Activated effector memory CD4-positive, alpha-beta T cell treated with anti-CD3 and anti-CD28 coated beads, Interleukin-2, amount 50 U/mL, for 16 hours (primary cell): Measurements from ENCODE around the gene TREML1.

Experiments used
- DNase-seq: peaks from one replicate; pipeline ENCODE4 v3.0.0-alpha.2; 2020

Gene TREML1

DNA sequence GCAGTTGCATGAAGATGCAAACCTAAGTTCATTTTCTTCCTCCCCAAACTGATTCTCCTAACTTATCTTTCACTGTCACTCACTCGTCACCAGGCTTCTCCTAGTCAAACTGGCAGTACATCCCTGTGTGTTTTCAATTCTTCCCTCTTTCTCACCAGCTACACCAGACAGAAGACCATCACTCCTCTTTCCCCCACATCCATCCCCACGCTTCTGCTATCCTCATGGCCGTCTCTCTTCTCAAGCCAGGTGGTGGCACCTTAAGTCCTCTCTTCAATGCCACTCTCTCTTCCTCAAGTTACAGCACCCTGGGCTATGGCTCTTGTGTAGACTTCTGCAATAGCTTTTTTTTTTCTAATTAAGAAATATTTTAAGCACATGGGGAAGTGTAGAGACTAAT lies 23.1 kb upstream of the TREML1 start:
- no peak for DNase-seq

DNA sequence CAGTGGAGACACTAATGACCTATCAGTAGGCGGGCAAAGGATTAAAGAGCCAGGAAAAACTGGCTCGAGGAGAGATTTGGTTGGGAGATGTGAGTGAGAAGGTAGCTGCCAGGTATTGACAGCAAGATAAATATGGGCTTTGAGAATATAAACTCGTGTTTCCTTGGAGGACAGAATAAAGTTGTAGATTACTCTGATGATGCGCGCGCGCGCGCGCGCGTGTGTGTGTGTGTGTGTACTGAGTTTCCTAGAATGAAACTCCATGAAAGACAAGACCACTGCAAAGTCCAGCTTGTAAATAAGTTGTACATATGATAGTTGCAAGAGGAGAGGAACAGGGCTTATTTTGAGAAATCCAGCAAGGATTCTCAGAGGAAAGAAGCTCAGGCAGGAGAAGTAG lies 22.0 kb upstream of the TREML1 start:
- DNase-seq = peak; percentile 44

DNA sequence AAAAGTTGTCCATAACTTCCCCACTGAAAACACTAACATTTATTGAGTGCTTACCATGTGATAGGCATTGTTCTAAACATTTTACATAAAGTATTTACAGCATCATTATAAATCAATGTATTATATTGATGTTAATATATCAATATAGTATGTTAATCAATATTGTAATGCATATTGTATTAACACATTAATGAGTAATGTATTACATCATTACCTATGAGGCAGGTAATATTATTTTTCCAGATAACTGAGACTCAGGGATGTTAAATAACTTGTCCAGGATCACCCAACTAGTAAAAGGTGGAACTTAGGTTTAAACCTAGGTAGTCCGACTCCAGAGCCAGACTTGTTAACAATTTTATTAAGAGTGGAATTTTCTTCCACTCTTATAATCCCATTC lies 20.9 kb upstream of the TREML1 start:
- DNase-seq = no peak

DNA sequence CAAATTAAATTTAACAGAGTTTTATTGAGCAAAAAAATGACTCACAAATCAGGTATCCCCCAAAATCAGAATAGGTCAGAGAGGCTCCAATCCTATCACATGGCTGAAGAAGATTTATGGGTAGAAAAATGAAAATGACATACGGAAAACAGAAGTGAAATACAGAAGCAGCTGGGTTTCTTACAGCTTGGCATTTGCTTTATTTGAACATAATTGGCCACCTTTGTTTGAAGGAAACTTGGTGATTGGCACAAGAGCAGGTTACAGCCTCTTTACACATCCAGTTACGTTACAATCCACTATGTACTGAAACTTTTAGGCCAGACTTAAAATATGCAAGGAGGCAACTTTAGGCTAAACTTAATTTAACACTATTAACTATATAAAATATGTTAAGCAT lies 20.5 kb upstream of the TREML1 start:
- DNase-seq = no peak

DNA sequence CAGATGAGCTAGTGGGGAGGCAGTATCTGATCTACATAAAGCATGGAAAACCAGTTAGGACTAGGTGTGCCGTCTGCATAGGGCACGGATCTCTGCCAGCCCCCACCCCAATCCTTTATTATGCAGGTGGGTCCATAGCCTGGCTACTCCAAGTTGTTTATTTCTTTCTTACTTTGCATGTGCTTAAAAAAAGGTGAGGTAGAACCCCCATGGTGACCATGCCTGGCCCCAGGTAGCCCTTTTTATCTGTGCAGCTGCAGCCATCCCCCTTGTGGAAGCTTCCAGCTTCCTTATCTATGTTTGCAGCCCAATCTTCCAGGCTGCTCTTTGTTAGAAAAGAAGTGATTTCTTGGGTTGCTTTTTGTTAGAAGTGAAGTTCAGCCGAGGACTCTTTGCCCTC lies 17.8 kb upstream of the TREML1 start:
- no peak for DNase-seq

DNA sequence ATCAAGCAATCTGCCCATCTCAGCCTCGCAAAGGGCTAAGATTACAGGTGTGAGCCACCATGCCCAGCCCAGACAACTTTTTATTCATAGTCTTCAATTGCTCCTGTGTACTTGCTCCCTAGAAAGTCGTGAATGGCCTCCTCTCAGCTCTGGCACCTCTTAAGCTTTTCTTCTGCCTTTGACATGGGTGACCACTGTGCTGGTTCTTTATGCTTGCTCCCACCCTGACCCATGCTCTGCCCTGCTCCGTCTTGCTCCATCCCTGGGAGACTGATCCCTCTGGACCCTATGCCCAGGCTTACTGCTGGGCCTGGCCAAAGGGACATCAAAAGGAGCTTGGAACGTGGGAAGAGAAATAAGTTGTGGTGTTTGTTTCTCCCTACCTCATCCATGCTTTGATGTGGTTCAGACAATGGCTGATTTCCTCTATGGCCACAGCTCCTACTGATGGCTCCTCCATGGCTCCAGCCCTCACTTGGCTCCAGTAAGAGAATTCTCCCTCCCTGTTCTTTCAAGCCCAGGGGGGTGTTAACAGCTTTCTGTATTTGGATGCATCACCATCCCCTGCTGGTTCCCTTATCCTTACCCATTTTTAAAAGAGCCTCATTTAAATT lies 16.5 kb upstream of the TREML1 start:
- DNase-seq = no peak

DNA sequence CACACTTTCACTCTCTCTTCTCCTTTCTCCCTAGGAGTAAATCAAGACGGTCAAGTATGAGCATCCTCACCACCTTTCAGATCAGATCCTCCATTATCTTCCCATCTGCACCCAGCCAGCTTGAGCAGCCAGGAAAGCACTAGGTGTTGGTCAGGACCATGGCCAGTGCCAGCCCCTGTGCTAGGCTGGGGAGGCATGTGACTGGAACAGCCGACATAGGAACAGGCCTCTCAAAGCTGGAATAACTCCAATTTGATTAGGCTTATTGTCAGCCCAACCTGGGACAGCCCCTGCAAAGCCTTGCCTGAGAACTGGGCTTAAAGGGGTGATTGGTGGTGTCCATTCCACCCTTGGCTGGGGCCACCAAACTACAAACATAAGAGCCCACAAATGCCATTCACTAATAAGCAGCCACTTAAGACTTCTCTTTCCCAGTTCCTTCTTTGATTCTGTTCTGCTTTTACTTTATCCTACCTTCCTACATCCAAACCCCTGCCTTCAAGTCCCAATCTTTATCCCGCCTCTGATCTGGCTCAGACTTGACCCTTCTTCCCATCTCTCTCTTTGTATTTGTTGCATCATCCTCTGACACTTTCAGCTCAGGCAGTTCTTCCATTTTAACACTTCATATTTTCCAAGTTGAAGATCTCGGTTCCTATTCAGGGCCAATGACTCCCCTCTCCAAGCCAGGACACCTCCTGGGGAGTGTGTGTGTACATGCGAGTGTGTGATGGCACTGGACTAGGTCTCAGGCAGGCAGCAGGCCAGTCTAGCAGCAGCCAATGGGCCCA lies 13.2 kb upstream of the TREML1 start:
- DNase-seq = no peak

DNA sequence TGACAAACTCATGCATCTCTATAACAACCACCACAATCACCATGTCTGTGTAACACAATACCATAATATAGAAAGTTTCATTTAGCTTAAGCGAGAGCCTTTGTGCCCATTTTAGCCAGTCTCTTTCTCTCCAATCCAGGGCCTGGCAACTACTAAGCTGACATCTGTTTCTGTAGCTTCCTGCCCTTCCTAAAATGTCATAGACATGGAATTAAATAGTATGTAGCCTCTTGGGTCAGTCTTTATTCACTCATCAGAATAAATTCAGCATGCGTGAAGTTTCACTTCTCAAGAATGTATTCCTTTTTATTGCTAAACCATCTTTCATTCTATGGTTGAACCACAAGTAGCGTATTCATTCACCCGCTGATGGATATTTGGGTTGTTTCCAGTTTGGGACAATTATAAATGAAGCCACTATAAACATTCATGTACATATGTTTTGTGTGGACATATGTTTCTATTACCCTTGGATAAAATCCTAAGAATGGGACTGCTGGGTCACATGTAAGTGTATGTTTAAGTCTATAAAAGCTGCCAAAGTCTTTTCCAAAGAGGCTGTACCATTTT lies 10.5 kb upstream of the TREML1 start:
- DNase-seq = no peak

DNA sequence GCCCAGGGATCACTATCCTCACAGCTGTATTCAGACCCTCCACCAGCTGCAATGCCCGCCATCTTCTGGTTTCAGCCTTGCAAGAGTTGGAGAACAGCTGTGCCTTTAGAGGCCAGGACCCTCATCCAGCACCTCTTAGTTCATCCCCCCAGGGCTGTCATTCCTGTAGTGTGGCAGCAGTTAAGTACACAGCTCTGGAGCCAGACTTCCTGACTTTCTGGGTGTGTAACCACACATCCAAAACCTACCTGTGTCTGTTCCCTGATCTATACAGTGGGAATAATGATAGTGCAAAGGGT lies 9.2 kb upstream of the TREML1 start:
- no peak for DNase-seq

DNA sequence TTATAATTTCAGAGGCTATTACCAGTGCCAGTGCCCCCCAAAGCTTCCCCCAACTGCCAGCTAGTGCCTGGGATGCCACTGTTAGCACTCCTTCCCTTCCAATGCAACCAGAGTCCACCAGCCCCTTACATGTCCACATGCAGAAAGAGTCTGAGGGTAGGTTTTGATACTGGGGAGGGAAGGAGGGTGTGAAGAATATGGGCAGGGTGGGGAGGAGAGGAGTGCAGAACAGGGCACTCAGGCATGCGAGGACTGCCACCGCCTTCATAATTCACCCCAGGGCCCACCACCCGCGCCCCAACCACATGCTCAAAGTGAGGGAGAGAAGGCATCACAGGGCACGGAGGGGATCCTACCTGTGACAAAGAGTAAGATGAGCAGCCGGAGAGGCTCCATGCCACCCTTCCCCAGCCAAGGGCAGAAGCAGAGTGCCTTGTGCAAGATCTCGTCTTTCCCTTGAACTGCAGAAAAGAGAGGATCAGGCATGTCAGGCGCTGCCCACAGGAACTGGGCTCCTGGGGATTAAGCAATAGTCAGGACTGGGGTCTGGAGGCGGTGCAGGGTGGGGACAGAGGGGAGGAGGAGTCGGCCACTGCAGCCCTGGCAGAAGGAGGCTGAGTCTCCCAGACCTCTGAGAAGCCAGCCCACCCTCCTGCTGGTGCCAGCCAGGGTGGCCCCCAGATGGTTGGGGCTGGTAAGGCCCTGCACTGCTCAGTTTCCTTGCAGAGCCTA lies 8.7 kb upstream of the TREML1 start, which contains the start of gene TREM2:
TSS of gene TREM2 (minus strand) at position 430 of the 732 bp plus-strand sequence. CDS start at position 396, 34 bp downstream.
- DNase-seq = no peak

DNA sequence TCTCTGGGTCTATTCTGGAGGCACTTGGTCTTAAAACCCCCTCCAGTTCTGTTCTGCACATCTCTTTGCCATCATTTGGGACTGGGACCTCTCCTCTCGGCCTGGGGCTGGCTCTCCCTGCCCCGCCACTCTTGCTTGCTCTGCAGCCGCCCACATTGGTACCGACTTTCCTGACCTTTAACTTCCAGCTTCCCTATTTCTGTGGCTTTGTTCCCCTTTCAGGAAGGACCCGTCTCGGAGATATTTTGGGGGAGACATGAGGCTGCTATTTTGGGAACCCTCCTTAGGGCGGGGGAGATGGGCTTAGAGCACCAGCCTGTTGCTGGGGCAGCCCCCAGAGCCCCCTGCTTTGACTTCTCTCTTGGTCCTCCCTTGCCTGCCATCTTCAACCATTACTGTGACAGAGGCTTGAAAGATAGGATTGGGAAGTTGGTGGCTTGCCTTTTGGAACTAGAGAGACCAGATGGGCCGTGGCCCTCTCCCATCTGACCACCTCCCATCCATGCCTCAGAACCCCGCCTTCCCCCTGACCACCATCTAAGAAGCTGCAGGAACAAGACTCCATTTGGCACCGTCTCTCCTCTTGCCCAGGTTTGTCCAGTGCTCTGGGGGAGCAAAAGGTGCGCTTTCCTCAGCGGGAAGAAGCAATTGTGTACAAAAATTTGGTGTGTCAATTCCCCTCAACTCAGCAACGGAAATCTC lies 7.9 kb upstream of the TREML1 start:
- DNase-seq = no peak

DNA sequence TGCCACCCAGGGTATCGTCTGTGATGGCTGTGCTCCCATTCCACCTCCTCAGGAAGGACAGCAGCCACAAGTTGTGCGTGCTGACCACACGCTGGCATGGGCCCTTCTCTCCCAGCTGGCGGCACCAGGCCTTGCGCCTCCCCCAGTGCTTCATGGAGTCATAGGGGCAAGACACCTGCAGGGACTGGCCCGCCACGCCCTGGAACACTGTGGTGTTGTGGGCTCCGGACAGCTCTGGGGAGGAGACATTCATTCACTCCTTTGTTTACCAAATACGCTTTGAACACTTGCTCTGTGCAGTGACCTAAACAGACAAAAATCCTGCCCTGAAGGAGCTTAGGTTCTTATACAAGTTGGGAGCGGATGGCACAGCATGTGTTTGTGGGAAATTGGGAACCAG lies 7.2 kb upstream of the TREML1 start:
- no peak for DNase-seq

DNA sequence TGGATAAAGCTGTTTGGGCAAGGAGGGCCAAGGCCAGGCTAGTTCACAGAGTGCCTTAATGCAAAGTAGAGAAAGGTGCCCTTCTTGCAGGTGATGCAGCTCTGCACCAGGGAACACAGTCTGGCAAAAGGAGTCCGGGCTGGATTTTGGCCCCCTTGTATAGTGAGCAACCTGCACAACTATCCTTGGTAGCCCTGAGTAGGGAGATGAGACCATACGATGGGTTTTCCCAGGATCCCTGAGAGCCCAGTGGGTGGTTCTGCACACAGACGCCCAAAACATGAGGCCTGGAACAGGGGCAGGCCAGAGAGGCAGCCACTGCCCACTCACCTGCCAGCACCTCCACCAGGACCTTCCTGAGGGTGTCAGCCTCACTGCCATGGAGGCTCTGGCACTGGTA lies 6.8 kb upstream of the TREML1 start:
- DNase-seq = no peak

DNA sequence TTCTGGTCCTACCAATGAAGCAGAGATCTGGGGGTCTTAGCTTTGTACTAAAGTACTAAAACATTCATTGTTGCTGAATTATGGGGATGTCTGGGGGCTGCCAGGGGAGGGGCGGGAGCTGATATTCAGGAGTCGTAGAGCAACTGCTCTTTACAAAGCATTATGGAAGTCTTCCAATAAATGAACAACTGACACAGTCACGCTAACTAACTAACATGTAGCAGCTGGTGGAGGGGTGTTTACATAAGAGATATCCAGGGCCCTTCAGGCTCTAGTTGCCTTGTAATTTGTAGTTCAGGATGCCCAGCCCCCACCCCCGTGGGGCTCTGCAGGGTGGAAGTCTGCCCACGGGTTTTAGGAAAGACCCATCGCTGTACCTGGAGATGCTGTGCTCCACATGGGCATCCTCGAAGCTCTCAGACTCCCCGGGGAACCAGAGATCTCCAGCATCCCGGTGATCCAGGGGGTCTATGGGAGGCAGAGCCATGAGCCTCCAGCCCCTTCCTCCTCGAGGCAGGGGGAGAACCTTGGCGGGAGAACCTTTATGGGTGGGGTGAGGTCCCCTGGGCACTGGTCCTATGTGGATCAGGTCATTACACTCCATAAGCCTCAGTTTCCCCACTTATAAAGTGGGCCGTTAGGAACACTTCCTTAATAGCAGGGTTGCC lies 5.4 kb upstream of the TREML1 start:
- DNase-seq = no peak

DNA sequence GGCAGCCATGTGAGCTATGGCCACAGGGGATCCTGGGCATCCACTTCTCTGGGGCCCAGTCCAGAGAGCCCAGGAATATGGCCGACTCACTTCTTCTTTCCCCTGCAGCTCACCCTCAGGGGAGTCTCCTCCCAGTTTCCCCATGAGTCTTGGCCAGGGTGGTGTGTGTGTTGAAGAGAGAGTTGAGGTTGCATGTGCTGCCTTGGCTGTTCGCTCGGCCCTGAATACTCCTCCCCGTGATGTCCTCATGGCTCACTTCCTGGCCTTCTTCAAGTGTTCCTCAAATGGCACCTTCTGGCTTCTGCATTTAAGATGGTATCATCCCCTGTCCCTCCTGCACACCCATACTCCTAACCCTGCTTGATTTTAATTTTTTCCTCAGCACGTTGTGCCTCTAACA lies 3.2 kb upstream of the TREML1 start:
- no peak for DNase-seq

DNA sequence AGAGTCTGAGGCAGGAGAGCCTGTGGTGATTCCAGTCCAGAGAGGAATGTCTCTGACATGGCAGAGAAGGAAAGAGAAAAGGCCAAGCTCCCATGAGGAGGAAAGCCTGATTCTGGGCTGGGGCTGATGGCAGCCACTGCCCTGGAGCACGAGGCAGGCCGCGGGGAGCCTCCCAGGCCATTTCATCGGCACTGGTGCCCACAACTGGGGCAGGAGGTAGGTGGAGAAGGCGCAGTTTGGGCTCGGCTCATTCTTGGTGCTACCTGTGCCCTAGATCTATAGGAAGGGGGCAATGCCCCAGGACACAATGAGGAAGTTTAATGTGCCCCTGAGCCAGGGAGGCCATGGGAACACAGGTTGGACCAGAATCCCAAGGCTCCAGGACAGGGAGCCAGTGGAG lies 2.6 kb upstream of the TREML1 start:
- DNase-seq = no peak

DNA sequence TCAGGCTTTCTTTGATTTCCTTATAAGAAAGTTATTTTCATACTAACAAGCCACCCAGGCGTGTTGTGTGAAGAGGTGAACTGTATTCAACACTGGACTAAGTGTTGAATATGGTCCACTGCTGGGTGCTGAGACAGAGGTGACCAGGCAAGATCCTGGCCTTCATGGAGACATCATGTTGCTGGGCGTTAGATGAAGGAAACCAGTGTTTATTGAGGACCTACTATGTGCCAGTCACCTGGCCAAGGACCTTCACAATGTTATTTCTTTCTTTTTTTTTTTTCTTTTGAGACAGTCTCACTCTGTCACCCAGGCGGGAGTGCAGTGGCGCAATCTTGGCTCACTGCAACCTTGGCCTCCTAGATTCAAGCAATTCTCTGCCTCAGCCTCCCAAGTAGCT lies 1.9 kb upstream of the TREML1 start:
- DNase-seq = no peak

DNA sequence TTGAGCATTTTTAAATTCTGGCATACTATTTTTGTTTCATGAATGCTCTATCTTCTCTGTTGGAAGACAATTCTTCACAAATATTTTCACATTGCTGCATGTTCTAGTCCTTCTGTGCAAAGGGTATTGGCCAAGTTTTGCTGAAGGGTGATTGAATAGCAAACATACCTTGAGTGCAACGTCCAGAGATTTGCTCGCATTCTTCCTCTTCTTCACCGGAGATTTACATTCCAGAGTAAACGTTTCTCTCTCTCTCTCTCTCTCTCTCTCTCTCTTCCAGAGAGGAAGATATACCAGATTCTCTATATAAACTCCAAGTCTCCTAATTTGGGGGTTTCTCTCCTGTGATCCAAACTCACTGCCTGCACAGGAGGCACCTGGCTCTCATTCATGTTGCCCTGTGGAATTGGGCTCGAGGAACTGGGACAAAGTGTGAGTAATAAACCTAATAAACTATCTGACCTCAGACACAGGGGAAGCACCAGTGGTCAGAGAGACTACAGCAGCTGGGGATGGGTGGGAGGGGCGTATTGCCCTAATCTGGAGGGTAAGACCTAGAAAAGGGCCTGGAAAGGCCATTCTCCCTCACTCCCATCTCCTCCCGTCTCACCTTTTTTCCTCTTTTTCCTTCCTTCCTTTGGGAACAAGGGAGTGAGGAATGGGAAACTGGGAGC lies 1.1 kb upstream of the TREML1 start:
- no peak for DNase-seq

DNA sequence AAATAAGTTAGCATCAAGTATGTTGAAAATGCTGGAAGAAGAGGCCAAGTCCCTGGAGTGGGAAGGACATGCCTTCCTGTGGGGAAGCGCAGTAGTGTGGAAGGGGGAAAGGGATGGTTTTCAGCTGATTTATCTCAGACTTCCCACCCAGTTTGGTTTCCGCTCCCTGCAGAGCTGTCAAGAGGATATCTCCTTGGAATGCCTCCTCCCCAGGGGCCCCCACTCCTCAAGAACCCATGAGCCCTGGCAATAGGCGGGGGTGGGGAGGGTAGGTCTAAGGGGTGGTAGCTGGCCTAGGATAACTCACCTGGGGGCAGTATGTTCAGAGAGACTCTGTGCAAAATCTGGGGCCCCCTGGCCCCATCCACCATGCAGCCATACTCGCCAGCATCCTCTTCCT lies 696 bp downstream of the TREML1 start:
- no peak for DNase-seq

DNA sequence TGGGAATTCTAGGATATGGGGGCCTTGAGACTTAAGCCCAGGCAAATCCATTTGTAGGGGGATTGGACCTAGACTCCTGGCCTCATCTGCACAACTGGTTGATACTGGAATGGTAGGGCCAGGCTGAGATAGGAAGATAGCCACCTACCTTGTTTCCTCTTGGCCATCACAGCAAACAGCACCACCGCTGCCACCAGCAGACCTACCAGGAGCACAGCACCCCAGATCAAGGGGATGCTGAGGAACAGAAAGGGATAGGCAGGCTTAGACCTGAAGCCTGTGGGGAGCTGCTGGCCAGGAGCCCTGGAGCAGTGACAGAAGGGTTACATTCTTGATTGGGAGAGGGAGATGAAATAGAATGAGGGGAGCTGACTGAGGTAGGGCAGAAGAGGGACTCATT lies 3.5 kb downstream of the TREML1 start:
- DNase-seq = no peak

DNA sequence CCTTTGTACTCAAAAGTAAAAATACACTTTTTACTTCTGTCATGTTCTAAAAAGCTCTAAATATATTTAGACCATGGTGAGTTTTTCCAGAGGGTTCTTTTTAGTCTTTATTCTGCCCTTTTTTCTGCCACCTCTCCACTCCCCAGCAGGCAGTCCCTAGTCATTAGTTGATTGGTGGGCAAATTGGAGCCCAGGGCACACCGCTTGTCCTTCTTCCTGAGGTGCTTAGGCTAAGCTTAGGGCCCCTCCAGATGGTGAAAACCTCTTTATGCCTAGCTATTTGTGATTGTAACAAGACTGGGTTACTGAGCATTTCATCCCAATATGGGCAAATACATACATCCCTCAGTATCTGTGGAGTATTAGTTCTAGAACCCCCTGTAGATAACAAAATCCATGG lies 6.2 kb downstream of the TREML1 start:
- DNase-seq = no peak

DNA sequence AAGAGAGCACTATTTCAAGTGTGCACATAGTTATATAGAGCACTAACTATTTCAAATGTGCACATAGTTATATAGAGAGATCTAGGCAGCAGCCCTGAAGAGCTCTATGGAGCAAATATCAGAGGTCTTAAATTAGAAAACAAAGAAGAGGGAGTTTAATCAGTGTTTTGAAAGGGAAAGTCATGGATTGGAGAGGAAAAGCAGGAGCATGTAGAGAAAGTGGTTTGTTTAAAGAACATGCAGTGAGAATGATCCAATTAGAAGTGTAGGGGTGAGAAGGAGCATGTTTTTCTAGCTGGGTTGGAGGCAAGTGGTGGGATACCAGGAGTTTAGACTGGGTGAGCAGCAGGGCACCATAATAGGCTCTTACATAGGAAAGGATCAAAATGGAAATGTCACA lies 17.2 kb downstream of the TREML1 start:
- no peak for DNase-seq
